Measurements from ENCODE around the gene RPS6KA6. TPM values are rescaled to one million over a fixed set of nuclear protein-coding genes. Genes with fewer than 3 reads are reported as not detected.

The RPS6KA6 gene
- total RNA-seq, 1 experiment from 2014 or later, result not detected

DNA sequence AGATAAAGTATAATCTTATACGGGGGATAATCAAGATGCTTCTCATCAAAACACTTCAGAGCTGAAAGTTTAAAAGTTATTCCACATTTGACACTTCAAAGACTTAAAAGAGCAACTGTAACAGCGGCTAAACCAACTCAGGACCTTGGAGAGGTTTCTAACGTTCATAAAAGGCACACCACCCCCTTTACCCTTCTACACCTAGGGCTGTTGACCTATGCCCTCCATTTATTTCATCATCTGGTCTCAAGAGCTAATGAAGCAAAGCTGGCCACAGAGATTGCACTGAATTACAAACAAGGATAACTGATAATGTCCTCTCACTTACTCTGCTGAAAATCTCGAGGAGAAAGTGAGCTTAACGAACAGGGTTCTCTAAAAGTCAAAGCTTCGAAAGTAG lies 1.1 kb upstream of the RPS6KA6 start:
- H3K9me3 Mint-ChIP-seq (ENCODE audit: unreplicated experiment), result peaks cover 11% of the 10 kb centered on the region
- ChIA-PET CTCF (interaction anchor here (0.6 kb wide), 1 partner anchor 145 kb away, joined by 3 read pairs; no protein-coding TSS in a partner anchor), POLR2A (no interaction called here)
- no peak overlapping the region for H3K4me3 Mint-ChIP-seq (ENCODE audit: unreplicated experiment)
- TF ChIP-seq, protein P1, sequence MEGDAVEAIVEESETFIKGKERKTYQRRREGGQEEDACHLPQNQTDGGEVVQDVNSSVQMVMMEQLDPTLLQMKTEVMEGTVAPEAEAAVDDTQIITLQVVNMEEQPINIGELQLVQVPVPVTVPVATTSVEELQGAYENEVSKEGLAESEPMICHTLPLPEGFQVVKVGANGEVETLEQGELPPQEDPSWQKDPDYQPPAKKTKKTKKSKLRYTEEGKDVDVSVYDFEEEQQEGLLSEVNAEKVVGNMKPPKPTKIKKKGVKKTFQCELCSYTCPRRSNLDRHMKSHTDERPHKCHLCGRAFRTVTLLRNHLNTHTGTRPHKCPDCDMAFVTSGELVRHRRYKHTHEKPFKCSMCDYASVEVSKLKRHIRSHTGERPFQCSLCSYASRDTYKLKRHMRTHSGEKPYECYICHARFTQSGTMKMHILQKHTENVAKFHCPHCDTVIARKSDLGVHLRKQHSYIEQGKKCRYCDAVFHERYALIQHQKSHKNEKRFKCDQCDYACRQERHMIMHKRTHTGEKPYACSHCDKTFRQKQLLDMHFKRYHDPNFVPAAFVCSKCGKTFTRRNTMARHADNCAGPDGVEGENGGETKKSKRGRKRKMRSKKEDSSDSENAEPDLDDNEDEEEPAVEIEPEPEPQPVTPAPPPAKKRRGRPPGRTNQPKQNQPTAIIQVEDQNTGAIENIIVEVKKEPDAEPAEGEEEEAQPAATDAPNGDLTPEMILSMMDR (IDR thresholded peaks at IDR 0.05; ENCODE audit: unreplicated experiment), result no peak
- no peak overlapping the region for H3K27ac Mint-ChIP-seq (ENCODE audit: low read depth, unreplicated experiment)
- intact Hi-C loops (cut with micrococcal nuclease), result no loop called here
- DNase-seq (ENCODE audit: unreplicated experiment), result no peak
- no peaks in the 10 kb centered on the region for H3K27me3 Mint-ChIP-seq (ENCODE audit: insufficient read depth, unreplicated experiment)
- H3K36me3 Mint-ChIP-seq (ENCODE audit: insufficient read depth, unreplicated experiment), result no peaks in the 10 kb centered on the region
- no peaks in the 10 kb centered on the region for H3K4me1 Mint-ChIP-seq (ENCODE audit: insufficient read depth, unreplicated experiment)
- no TSS peak for BruUV-seq (replicated peaks)

GRCh38 chrX:84188320-84188834 lies 378 bp upstream of the RPS6KA6 start:
- CTCF ChIA-PET, result no interaction called here

GRCh38 chrX:84186603-84187532 lies 1.1 kb downstream of the RPS6KA6 start:
- POLR2A ChIA-PET, result interaction anchor here (0.7 kb wide), 1 partner anchor 251 kb away, joined by 3 read pairs; no protein-coding TSS in a partner anchor
- TF ChIP-seq, protein P1 (IDR thresholded peaks at IDR 0.05; ENCODE audit: unreplicated experiment), result no peak
- Mint-ChIP-seq H3K27me3 (ENCODE audit: insufficient read depth, unreplicated experiment) (no peaks in the 10 kb centered on the region), H3K4me3 (ENCODE audit: unreplicated experiment) (no peak overlapping the region), H3K4me1 (ENCODE audit: insufficient read depth, unreplicated experiment) (no peaks in the 10 kb centered on the region), H3K27ac (ENCODE audit: low read depth, unreplicated experiment) (no peak overlapping the region), H3K9me3 (ENCODE audit: unreplicated experiment) (peaks cover 11% of the 10 kb centered on the region), H3K36me3 (ENCODE audit: insufficient read depth, unreplicated experiment) (no peaks in the 10 kb centered on the region)
- no peak for DNase-seq (ENCODE audit: unreplicated experiment)
- BruUV-seq (replicated peaks), result no TSS peak
- CTCF ChIA-PET, result no interaction called here
- intact Hi-C loops (cut with micrococcal nuclease), result no loop called here

More at GRCh38 chrX:84188320-84188834, 378 bp upstream of the RPS6KA6 start:
- Mint-ChIP-seq H3K4me3 (ENCODE audit: unreplicated experiment) (no peak overlapping the region), H3K9me3 (ENCODE audit: unreplicated experiment) (peaks cover 11% of the 10 kb centered on the region), H3K36me3 (ENCODE audit: insufficient read depth, unreplicated experiment) (no peaks in the 10 kb centered on the region), H3K27me3 (ENCODE audit: insufficient read depth, unreplicated experiment) (no peaks in the 10 kb centered on the region), H3K27ac (ENCODE audit: low read depth, unreplicated experiment) (no peak overlapping the region), H3K4me1 (ENCODE audit: insufficient read depth, unreplicated experiment) (no peaks in the 10 kb centered on the region)
- intact Hi-C loops (cut with micrococcal nuclease), result no loop called here
- no TSS peak for BruUV-seq (replicated peaks)
- no peak for DNase-seq (ENCODE audit: unreplicated experiment)
- POLR2A ChIA-PET, result no interaction called here
- TF ChIP-seq, protein P1 (IDR thresholded peaks at IDR 0.05; ENCODE audit: unreplicated experiment), result no peak

DNA sequence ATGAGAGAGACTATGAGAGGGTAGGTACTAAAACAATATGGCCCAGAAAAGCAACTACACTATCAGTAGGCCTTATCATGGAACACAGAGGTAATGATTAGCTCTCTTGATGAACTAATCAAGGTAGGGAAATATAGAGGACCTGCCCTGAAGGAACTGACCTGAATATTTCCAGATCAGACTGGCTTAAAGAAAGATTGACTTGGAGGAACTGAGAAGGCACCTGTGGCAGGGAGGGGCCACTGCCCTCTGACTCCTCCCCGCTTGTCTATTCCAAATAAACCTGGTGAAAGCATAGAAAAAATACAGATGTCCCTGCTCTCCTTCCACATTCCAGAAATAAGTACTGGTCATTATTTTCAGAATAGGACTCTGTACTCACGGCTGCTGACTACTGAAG lies 5.5 kb downstream of the RPS6KA6 start:
- POLR2A ChIA-PET, result no interaction called here
- no TSS peak for BruUV-seq (replicated peaks)
- CTCF ChIA-PET, result no interaction called here
- H3K27me3 Mint-ChIP-seq (ENCODE audit: insufficient read depth, unreplicated experiment), result no peaks in the 10 kb centered on the region
- no peak overlapping the region for H3K4me3 Mint-ChIP-seq (ENCODE audit: unreplicated experiment)
- no peak overlapping the region for H3K27ac Mint-ChIP-seq (ENCODE audit: low read depth, unreplicated experiment)
- intact Hi-C loops (cut with micrococcal nuclease), result no loop called here
- TF ChIP-seq, protein P1 (IDR thresholded peaks at IDR 0.05; ENCODE audit: unreplicated experiment), result no peak
- DNase-seq (ENCODE audit: unreplicated experiment), result no peak
- H3K4me1 Mint-ChIP-seq (ENCODE audit: insufficient read depth, unreplicated experiment), result no peaks in the 10 kb centered on the region
- no peaks in the 10 kb centered on the region for H3K36me3 Mint-ChIP-seq (ENCODE audit: insufficient read depth, unreplicated experiment)
- no peaks in the 10 kb centered on the region for H3K9me3 Mint-ChIP-seq (ENCODE audit: unreplicated experiment)
